Duodenal mucosa (tissue), 2 donors: ENCODE measurements around the gene LUZP1.
A peak's percentile ranks its signal among the peaks of the same experiment; 100 is the strongest.

Source experiments
- H3K27ac ChIP-seq: one replicate; pipeline ENCODE4 v1.7.0; 2013; ENCODE audit warnings: low read depth, low read length
- H3K27me3 ChIP-seq, 2 donors: one replicate each; pipeline ENCODE4 v1.7.0; 2013; ENCODE audit warnings: low read length in 2 of 2, control low read depth in 1 of 2; ENCODE audit not compliant: insufficient read depth in 2 of 2, control insufficient read depth in 1 of 2
- H3K36me3 ChIP-seq, 2 donors: one replicate each; pipeline ENCODE4 v1.7.0; 2013; ENCODE audit warnings: low read length in 2 of 2, control low read depth in 1 of 2; ENCODE audit not compliant: insufficient read depth in 2 of 2, control insufficient read depth in 1 of 2
- H3K4me1 ChIP-seq, 2 donors: one replicate each; pipeline ENCODE4 v1.7.0; 2013; ENCODE audit warnings: low read length in 2 of 2, control low read depth in 1 of 2; ENCODE audit not compliant: insufficient read depth in 2 of 2, control insufficient read depth in 1 of 2
- H3K4me3 ChIP-seq, 2 donors: one replicate each; pipeline ENCODE4 v1.7.0; 2013; ENCODE audit warnings: low read length in 2 of 2, low read depth in 1 of 2
- H3K9ac ChIP-seq, 2 donors: one replicate each; pipeline ENCODE4 v1.7.0; 2013; ENCODE audit warnings: low read length in 2 of 2, low read depth in 1 of 2
- H3K9me3 ChIP-seq, 2 donors: one replicate each; pipeline ENCODE4 v1.7.0; 2013; ENCODE audit warnings: low read length in 2 of 2, control low read depth in 1 of 2; ENCODE audit not compliant: control insufficient read depth in 1 of 2

Gene LUZP1

DNA sequence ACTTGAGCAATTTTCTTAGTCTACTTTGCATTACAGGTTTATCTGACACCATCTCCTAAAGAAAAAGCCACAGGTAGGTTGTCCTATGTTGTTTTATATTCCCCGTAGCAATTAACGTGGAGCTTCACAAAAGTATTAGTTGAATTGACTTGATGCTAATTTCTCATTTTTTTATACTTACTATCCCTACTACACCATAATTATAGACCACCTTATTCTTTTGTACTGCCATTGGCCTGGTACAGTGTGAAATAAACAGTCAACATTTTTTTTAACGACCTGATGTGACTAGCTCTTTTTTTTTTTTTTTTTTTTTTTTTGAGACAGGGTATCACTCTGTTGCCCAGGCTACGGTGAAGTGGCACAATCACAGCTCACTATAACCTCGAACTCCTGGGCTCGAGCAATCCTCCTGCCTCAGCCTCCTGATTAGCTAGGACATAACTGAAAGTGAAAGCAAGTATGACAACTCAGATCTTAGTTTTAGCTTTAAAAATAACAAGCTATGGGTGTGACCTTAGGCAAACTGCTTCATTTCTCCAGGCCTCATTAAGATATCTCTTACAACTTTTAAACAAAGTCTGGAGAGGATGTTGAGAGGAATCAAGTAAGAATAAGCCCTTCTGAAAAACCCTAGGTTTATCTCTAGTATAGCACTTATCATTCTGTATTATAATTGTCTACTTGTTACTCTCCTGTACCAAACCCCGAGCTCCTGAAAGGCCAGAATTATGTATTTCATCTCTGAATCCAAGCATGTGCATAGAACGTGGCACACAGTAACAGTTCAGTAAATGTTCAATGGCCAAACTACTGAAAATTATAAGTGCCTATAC, 49.5 kb downstream of the LUZP1 start:
- H3K4me1 ChIP-seq: peaks cover 38 to 58% of the 10 kb centered on the region in 2 donors
- peak overlapping the region in 1 of 2 donors; percentile 29 for H3K9ac ChIP-seq
- H3K4me3 ChIP-seq: no peak overlapping the region
- no peaks in the 10 kb centered on the region for H3K27me3 ChIP-seq
- H3K27ac ChIP-seq: no peak overlapping the region
- no peaks in the 10 kb centered on the region for H3K9me3 ChIP-seq
- H3K36me3 ChIP-seq: no peaks in the 10 kb centered on the region

GRCh38 chr1:23118407-23118806, 50.2 kb downstream of the LUZP1 start:
- H3K9ac ChIP-seq: no peak overlapping the region
- H3K36me3 ChIP-seq: no peaks in the 10 kb centered on the region
- H3K4me3 ChIP-seq: no peak overlapping the region
- H3K4me1 ChIP-seq: peaks cover 32 to 53% of the 10 kb centered on the region in 2 donors
- H3K9me3 ChIP-seq: no peaks in the 10 kb centered on the region
- H3K27me3 ChIP-seq: no peaks in the 10 kb centered on the region
- no peak overlapping the region for H3K27ac ChIP-seq

DNA sequence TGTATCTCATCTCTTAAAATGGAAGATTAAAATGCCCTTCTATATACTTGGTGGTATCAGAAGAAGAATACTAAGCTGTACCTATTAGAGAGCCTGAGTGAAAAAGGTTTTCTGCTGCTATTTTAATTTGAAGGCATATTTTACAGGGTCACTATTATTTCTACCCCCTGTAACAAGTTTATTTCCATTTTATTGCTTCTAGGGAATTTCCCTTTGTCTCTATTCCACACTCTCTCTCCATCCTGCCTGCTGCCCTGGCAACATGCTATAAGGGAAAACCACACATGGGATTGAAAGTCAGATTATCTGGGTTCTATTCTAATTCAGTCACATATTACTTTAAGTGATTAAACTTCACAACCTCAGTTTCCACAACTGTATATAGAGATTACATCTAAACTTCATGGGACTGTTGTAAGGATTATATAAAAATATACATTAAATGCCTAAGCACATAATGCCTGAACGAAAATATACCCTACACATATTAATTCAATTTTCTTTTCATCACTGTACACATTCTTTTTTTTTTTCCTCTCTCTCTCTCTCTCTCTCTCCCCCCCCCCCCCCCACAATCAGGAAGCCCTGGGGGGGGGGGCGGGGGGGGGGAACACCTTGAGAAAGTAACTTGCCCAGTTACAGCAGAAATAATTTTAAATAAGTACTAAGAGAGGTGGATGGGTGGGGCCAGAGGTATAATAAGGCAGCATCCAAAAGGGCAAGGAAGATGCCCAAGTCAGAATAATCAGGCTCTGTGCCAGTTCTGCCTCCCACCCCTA, 51.5 kb downstream of the LUZP1 start:
- no peaks in the 10 kb centered on the region for H3K36me3 ChIP-seq
- no peak overlapping the region for H3K27ac ChIP-seq
- no peak overlapping the region for H3K9ac ChIP-seq
- H3K9me3 ChIP-seq: no peaks in the 10 kb centered on the region
- peaks cover 30 to 46% of the 10 kb centered on the region in 2 donors for H3K4me1 ChIP-seq
- H3K4me3 ChIP-seq: no peak overlapping the region
- H3K27me3 ChIP-seq: no peaks in the 10 kb centered on the region

DNA sequence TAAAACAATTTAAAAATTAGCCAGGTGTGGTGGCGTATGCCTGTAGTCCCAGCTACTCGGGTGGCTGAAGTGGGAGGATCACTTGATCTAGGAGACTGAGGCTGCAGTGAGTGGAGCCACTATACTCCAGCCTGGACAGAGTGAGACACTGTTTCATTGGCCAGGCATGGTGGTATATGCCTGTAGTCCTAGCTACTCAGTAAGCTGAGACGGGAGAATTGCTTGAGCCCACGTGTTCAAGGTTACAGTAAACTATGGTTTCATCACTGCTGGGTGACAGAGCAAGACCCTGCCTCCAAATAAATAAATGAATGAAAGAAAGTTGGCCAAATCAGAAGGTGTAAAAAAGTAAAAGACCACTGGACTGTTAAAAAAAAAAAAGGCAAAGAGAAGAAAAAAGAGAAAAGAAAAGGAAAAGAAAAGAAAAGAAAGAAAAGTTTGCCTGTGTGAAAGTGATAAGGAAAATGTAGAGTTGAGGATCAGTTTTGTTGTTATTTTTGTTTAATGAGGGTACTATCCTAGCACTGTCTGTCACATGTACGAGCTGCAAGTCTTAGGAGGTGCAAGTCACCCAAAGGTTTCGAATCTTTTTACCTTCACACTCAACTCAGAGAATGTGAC, 52.3 kb downstream of the LUZP1 start:
- no peaks in the 10 kb centered on the region for H3K36me3 ChIP-seq
- H3K9ac ChIP-seq: no peak overlapping the region
- H3K27ac ChIP-seq: no peak overlapping the region
- H3K4me1 ChIP-seq: peaks cover 29 to 49% of the 10 kb centered on the region in 2 donors
- no peaks in the 10 kb centered on the region for H3K27me3 ChIP-seq
- H3K9me3 ChIP-seq: no peaks in the 10 kb centered on the region
- H3K4me3 ChIP-seq: no peak overlapping the region

DNA sequence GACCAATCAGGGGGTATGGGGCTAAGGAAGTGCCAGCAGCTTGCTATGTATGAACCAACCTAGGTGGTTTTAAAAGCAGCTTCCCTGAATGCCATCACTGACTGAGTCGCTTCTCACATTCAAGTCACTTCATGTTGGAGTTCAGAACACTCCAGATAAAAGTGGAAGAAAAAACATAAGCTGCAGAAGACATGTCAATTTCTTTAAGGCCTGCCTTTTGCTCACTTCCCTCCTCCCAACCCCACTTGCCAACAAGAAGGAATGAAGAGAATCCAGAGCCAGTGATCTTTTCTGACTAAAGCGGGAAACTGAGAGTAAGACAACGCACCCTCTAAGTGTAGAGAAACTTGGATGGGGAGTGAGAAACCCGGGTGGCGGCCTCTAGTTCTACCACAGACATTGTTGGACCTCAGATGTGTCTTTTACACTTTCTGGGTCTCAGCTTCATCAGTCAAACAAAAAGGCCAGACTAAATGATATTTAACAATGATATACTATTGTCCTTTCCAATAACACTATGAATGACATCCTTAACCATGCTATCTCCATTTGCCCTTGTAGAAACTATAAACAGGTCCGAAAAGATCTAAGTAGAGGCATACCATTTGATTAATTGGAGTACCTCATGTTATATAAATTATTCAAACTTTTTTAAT, 54.1 kb downstream of the LUZP1 start:
- Histone ChIP-seq H3K9ac (no peak overlapping the region), H3K9me3 (no peaks in the 10 kb centered on the region), H3K4me1 (peaks cover 24 to 49% of the 10 kb centered on the region in 2 donors), H3K4me3 (no peak overlapping the region), H3K27ac (no peak overlapping the region), H3K36me3 (no peaks in the 10 kb centered on the region), H3K27me3 (no peaks in the 10 kb centered on the region)

DNA sequence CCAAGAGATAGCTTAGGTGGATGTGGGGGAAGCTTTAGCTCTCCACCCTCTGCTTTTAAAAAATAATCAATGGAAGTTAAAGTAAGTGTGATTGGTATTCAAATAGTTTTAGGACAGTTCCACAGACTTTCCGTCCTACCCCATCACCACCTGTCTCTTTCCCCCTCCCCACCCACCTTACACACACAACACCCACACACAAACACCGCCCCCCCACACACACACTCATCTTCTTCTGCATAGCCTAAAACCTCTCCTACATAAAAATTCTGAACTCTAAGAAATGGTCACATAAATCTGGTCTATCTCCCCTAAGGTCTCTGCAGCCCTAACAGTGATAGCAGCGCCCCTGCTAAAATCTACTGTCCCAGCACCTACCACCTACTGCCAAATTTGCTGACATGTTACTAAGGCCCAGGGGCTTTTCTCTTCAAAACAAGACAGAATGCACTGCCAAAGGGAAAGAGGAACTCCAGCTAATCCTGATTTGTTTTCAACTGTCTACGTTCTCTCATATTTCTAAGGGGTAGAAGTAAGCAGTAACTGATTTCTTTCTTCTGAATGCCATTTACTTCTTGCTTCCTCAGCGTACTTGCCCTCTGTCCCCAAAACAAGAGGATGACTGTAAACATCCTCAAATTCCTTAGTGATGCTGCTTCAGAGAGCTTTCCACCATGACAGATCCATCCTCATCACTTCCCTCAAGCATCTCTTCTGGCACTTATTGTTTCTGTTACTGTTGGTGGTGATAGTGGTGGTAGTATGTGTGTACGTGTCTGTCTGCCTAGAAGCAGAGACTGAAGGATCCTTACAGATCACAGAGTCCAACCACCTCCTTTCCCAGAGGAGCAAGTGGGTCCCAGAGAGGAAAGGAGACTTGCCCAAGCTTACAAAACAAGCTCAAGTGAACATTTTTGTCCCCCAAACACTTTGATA, 56.8 kb downstream of the LUZP1 start:
- Histone ChIP-seq H3K27me3 (no peaks in the 10 kb centered on the region), H3K4me3 (no peak overlapping the region), H3K36me3 (peaks cover 13 to 22% of the 10 kb centered on the region in 2 donors), H3K4me1 (peaks cover 17 to 34% of the 10 kb centered on the region in 2 donors), H3K9me3 (no peaks in the 10 kb centered on the region), H3K27ac (no peak overlapping the region), H3K9ac (no peak overlapping the region)

DNA sequence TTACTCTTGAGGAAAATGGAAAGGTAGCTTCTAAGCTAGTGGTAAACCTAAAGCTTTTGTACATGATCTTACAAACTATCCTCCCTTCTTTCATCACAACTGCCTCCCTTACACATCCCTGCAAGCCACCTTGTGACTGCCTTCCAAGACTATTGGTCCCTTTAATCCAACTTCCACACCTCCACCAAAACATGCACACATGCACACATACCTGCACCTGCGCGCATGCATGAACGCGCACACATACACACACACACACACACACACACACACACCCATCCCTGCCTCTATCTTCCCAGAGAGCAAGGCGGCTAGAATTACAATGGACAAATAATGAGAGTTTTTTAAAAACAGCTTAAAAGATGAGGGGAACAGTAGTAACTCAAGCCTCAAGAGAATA, 58.3 kb downstream of the LUZP1 start:
- Histone ChIP-seq H3K9me3 (no peaks in the 10 kb centered on the region), H3K4me1 (peaks cover 15 to 23% of the 10 kb centered on the region in 2 donors), H3K27ac (no peak overlapping the region), H3K36me3 (peaks cover 16 to 30% of the 10 kb centered on the region in 2 donors), H3K9ac (no peak overlapping the region), H3K4me3 (no peak overlapping the region), H3K27me3 (no peaks in the 10 kb centered on the region)

- H3K9me3 ChIP-seq: no peaks in the 10 kb centered on the region
- peaks cover 8 to 13% of the 10 kb centered on the region in 2 donors for H3K4me1 ChIP-seq
- no peak overlapping the region for H3K27ac ChIP-seq
- no peaks in the 10 kb centered on the region for H3K27me3 ChIP-seq
- H3K4me3 ChIP-seq: no peak overlapping the region
- no peak overlapping the region for H3K9ac ChIP-seq
- peaks cover 16 to 32% of the 10 kb centered on the region in 2 donors for H3K36me3 ChIP-seq
Observed at GRCh38 chr1:23108918-23109533, 59.6 kb downstream of the LUZP1 start.
